Esophagus muscularis mucosa (tissue), 3 donors: ENCODE measurements around the gene LRRC72.

Experiments
- POLR2A ChIP-seq: fragments of 450-650 bp; IDR thresholded peaks from one replicate; pipeline ENCODE4 v1.6.1; 2017; ENCODE audit warnings: antibody characterized with exemption, moderate library complexity, mild to moderate bottlenecking, low read depth
- TF ChIP-seq, protein P1 (sequence below), 3 experiments: fragments of 200-600 bp in 2 of 3; fragments of 450-650 bp in 1 of 3; sonication (generic) in 2 of 3; IDR thresholded peaks; one replicate each; pipeline ENCODE4 v1.5.1; 2017 to 2019; ENCODE audit warnings: antibody characterized with exemption in 3 of 3, mild to moderate bottlenecking in 2 of 3, moderate library complexity in 1 of 3

DNA sequence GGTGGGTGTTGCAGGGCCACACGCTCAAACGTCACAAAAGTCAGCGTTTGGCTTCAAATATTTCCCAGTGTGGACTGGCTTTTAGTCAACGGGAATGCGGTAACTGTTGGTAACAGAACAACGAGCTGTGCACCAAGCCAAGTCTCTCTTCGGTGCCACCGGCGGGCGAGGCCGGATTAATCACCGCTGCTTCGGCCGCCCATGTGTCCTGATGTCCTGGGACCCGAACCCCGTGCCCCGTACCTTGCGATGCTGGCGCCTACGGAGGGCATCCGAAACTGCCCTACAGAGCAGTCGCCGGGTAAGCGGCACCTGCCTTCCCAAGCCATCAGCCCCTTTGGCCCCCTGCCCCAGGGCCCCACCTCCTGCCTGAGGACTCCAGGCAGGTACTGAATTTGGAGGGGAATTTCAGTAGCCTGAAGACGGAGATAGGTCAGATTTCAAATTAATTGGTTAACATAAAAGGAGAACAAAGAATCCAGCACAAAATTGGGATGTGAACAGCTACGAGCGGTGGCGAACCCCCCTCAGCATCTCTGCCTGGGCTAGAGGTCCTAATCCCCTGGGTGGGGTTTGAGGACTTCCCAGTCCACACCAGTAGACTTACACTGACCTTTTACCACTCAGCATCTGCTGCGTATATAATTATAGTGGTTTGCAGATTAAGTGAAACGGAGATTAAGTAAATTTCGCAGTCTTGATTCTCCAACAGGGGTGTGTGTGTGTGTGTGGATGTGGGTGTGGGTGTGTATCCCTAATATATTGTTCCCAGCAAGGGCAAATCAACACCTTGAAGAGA, at the start of gene LRRC72:
- no peak for TF ChIP-seq POLR2A
- TF ChIP-seq, protein P1, sequence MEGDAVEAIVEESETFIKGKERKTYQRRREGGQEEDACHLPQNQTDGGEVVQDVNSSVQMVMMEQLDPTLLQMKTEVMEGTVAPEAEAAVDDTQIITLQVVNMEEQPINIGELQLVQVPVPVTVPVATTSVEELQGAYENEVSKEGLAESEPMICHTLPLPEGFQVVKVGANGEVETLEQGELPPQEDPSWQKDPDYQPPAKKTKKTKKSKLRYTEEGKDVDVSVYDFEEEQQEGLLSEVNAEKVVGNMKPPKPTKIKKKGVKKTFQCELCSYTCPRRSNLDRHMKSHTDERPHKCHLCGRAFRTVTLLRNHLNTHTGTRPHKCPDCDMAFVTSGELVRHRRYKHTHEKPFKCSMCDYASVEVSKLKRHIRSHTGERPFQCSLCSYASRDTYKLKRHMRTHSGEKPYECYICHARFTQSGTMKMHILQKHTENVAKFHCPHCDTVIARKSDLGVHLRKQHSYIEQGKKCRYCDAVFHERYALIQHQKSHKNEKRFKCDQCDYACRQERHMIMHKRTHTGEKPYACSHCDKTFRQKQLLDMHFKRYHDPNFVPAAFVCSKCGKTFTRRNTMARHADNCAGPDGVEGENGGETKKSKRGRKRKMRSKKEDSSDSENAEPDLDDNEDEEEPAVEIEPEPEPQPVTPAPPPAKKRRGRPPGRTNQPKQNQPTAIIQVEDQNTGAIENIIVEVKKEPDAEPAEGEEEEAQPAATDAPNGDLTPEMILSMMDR (IDR thresholded peaks at IDR 0.05) = no peak
